DMS153 treated with DMSO at 0.1 percent for 48 hours (cell line): ENCODE results near the gene GPS1.

Experiments used
- DNase-seq: peaks from one replicate; lab custom pipeline; 2025; ENCODE audit not compliant: unreplicated experiment; lab: John Stamatoyannopoulos, UW

GPS1 gene

DNA sequence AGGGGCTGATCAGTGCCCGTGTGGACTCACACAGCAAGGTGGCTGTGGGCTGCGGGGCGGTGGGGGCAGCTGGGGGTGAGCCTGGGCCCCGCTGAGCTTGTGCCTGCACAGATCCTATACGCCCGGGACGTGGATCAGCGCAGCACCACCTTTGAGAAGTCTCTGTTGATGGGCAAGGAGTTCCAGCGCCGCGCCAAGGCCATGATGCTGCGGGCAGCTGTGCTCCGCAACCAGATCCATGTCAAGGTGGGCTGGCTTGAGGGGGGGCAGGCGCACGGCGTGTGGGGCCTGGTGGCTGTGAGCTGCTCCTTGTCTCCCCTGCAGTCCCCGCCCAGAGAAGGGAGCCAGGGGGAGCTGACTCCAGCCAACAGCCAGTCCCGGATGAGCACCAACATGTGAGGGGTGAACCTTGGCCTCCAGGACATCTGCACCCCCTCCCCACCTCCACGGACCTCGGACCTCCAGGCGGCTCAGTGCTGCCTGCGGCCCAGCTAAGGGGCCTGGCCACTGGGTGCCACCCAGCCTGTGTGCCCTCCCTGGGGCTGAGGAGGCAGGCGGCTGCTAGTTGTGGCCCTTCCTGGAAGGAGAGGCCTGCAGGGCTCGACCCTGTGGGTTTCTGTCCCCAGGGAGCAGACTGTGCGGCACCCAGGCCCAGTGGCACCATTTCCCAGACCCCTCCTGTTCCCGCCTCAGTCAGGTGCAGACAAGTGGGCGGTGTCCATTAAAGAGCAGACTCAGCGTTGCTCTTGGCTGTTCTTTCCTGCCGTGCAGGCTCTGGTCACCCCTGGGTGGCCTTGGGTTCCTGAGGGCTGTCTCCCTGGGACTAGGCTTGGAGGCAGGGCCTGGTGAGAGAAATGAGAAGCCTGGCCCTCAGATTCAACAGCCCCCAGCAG, 5.3 kb downstream of the GPS1 start:
- no peak for DNase-seq

DNA sequence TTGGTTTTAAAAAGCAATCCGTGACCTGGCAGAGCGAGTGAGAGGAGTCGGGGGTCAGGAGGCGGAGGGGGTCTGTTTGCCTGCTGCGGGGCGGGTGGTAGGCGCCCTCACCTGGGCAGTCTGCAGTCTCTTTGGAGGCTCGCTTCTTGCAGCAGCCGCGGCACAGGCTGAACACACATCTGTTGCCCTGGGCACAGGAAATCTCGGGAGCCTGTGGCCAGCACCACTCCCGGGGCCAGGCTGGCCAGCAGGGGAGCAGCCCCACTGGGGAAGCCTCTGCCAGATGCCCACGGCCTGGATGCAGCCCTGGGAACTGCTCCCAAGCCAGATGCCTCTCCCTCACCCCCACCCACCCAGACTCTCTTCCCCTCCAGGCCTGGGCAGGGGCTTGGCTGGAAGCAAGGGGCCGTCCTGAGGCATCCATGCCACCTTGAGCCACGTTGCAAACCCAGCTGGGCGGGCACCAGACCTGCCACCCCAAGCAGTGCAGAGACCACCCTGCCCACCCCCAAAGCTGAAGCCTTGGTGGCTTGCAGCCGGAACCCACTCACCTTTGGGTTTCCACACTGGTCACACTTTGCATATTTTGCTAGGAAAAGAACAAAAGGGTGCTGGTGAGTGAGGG, 6.6 kb downstream of the GPS1 start:
- no peak for DNase-seq

DNA sequence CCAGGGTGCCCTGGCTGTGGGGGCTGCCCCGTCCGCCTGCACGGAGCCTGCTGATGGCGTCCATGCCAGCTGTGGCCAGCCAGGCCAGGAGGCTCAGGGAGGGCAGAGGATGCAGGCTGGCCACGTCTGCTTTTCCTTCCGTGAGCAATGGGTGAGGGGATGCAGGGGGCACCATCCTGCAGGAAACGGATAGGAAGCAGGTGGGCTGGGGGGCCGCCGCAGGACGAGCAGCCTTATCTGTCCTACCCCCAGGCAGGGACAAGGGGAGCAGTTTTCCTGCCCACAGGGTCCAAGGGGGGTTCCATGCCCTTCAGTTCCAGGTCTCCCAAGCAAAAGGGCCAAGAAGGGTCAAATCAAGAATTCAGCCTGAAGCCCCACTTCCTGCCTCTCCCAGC, 7.2 kb downstream of the GPS1 start:
- DNase-seq = no peak

DNA sequence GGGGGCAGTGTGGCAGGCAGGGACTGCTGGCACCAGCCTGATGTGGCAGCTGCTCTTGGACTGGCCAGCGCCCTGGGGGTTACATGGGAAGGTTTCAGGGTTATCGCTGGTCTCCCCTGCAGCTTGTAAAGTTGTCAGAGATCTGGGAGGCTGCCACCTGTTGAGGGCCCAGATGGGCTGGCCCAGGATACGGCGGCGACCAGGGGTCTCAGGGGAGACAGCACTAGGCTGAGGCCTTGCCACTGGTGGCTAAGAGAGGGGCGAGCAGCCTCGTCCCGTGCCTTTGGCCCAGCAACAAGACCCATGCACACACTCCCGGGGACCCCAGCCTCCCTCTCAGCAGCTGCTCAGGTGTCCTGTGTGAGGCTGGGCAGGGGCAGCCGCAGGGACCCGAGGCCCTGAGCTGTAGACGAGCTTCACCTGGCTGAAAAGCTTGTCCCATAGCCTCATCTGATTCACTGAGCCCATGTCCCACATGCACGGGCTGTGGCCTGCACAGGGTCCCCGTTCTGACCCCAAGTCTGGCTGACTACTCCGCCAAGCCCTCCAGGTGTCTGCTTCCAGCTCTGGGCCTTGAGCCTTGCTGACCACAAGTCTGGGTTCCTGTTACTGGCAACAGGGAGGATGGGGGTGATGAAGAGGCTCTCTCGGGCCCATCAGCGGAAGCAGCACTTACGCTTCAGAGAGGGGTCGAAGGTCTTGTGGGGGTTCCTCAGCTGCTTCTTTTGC, 7.7 kb downstream of the GPS1 start:
- DNase-seq = no peak

DNA sequence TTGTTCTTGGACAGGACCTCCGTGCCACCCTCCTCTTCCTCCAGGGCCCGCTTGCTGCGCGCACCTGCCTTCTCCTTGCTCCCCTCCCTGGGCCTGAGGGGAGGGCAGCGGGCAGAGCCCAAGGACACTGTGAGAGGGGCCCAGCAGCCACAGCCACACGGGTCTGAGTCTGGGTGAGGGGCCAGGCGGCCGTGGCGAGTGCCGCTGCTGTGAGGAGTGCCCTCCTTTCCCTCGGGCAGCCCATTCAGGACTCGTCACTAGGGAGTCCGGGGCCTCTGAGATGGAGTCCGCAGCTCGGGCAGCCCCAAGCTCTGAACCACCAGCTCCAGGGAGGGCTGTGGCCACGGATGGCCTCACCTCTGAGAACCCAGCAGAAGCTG, 8.3 kb downstream of the GPS1 start:
- DNase-seq = no peak

DNA sequence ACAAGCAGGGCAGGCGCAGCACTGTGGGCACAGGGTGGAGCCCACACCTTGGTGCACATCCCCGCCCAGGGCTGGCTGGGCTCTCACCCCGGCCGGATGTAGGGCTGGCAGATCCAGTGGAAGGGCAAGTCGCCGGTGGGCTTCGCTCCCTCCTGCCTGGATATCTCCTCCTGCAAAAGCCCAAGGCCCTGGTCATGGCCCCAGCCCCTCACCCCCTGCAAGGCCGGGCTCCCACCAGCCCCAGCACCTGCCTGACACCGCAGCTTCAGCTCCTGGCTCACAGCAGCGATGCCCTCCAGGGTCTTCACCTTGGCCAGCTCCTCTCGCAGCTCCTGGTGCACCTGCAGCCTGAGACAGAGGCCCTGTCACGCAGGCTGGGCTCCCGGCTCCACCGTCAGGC, 8.9 kb downstream of the GPS1 start:
- DNase-seq = no peak

DNA sequence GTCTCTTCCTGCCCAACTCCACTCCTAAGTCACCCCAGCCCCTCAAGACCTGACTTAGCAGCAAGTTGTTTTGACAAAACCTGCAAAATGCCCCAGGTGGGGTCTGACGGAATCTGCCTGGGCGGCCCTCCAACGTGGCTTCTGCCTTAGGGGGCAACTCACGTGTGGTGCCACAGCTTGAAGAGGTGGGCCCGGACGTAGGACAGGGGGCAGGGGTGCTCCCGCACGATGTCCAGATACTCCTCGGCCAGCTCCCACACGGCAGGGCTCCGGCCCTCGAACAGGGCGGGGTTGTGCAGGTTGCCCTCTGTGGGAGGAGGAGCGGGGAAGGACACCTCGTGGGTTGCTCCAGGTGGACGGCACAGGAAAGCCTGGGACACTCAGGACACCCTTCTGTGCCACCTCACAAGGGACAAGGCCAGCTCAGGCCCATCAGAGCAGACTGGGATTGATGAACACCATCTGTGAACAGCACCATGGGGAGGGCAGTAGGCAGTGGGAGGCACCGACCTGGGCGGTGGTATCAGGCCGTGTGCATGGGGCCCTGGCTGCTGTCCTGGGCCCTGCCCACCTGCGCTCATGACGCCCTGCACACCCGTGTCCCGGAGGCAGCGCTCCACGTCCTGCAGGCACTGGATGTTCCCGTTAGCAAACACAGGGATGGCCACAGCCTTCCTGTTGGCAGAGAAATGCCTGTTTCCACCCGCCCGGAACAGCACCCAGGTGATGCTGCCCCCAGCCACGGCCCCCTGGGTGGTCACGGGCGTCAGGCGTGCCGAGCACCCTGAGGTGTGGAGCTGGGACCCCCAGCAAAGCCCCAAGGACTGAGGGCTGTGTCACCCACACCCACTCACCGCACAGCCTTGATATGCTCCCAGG, 9.6 kb downstream of the GPS1 start:
- DNase-seq = no peak

DNA sequence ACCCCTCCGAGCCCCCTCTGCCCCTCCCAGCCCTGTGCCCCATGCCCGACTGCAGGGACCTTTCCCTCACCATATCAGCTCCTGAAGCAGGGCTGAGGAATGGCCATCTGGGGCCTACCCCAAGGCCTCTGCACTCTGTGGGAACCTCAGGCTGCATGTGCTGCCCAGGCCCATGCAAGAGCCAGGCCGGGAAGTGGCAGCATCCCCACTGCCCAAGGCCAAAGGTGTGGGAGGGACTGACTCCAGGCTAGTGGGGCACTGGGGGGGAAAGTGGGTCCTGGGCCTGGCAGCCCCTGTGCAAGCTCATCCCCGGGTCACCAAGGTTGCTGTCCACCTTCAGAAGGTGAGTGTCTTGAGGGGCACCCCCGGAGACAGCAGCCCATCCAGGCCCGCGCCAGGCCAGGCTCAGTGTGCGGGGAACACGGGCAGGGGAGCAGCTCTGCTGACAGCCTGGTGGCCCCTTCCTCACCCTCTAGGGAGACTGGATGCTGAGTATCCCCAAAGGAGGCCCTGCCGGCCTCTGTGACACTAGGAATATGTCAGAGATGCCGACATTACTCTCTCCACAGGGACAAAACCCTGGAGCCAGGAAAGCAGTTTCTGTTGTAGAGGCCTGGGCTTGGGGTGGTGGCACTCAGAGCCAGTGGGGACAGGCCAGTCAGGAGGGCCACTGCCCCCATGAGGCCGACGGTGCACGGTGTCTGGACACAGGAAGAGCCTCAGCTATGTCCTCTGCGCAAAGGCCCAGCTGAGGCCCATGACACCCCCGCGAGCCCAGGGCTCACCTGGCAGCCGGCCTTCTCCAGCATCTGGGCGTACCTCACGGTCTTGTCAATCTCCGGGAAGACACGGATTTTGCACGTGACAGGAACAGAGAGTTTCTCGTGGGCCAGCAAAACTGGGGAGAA, 10.6 kb downstream of the GPS1 start:
- no peak for DNase-seq

DNA sequence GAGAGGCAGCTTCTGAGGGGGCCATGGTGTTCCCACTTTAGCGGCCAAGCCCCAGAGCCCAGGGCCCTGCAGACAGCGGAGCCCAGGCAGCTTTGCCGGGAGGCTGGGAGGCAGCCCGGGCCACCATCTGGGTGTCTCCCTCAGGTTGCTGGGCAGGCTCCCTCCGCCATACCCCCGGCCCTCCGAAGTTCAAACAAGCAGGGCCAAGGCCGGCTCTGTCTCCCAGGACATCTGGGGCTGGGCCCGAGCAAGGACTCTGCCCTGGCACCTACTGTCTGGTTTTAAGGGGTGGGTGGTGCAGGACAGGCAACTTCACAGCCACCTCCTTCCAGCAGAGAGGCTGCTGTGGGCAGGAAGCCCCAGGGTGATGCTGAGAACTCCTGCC, 11.3 kb downstream of the GPS1 start:
- no peak for DNase-seq

DNA sequence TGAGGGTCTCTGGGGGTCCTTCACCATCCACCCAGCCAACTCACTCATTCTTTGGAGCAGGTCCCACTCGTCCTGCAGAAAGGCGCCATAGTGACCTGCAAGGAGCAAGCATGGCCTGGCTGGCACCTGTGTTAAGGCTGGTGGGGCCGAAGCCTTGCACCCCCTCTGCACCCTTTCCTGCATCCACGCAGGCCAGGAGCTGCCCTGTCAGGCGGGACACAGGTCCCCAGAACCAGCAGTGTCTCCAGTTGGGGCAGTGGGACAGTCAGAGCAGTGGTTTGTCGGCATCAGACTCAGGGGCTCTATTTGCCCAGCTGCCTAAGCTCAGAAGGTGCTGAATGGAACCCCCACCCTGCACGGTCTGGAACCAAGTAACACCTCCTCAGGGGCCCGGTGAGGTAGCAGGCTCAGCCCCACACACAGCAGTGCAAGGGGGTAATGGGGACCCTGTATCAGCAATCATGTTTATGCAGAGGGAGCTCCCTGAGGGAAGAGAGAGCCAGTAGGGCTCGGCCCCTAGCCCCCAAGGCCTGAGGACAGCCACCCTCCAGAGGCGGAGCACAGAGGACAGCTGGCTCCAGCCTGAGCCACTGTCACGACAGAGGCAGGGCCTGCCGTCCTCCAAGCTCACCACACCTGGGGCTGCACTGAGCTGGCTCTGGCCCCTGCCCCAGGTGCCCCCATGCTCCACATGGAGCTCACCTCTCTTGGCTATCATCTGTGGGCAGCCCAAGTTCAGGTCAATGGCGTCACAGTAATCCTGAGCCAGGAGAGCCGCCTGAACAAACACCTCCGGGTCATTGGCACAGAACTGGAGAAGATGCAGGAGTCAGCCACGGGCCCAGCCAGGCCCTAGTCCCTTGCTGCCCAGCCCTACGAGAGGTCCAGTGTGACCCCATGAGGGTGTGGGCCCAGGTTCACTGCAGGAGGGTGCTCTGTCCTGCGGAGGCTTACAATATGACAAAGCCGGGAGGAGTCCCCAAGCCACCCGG, 12.0 kb downstream of the GPS1 start:
- DNase-seq = no peak

DNA sequence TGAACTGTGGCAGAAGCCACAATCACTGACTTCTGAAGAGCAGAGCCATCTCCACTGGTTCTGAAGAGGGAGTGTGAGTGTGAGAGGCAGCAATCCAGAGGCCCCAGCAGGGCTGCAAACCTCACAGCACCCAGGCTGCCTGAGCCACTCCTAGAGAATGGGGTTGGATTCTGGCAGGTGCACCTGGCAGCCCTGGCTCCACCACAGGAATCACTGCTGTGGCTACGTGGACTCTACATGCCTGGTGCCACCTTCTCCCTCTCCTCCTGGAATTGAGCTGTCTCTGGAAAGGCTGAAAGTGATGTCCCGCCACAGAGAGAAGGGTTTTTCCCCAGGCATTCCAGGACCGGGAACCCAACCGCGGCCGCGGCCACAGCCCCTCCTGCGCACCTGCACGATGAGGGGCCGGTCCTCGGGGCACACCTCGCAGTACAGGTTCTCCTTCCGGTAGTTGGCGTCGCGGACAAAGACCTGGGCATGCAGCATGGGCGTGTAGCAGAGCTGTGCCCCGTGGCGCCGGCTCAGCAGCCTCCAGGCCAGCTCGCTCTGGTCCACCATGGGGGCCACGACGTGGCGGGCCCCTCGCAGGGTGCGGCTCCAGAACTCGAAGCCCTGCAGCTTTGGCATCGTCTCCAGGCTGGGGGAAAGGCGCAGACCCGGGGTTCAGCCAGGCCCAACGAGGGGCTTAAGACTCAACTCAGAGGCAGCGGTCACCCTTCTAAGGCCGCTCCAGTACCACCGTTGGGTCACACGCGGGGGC, 12.9 kb downstream of the GPS1 start:
- peak; percentile 6 for DNase-seq

DNA sequence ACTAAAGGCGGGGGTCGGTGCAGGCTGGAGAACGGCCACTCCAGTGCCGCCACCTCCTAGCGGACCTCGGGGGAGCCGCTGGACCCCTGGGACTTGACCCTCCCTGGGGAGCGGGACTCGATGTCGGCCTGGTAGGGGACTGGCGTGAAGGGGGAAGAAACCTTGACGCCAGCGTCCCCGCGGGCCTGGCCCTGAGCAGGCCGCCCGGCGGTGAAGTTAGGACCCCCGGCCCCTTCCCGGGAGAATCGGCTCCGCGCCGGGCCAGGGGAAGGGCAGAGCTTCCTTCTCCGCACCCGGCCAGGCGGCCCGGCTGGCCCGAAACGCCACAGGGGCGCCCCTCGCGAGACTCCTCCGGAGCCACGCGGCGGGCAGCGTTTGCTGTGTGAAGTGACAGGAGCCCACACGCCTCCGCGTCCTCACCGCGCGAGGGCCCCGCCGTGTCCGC, 13.5 kb downstream of the GPS1 start:
- no peak for DNase-seq

DNA sequence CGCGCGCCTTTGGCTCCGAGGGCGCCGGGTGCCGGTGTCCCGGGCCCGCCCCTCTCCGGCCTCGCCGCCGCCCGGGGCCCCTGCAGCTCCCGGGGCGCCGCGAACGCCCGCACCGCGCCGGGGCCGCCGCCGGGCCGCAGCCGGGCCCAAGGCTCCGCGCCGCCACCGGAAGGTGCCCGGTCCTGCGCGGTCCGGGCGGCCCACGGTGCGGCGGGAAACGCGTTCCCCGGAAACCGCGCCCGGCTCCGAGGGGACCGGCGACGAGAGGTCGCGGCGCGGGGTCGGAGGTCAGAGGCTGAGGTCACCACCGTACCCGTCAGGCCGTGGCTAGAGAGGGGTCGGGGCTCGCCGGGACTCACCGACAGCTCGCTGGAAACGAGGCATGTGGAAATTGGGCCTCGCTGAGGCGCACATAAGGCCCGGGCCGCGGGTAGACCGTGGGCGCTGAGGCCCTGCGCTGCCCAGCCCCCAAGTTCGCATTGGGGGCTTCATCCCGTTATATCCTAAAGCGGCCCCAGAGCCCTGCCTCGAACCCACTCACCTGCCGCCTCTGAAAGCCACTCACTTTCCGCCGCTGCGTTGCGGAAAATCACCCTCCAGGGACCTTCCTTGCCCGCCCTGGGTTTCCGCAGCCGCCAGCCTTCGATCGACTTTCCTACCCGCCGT, 14.1 kb downstream of the GPS1 start, which contains the start of gene DUS1L:
DUS1L (minus strand) TSS at position 167 of the 666 bp plus-strand sequence. CDS start 745 bp downstream, outside the sequence.
- DNase-seq = no peak

DNA sequence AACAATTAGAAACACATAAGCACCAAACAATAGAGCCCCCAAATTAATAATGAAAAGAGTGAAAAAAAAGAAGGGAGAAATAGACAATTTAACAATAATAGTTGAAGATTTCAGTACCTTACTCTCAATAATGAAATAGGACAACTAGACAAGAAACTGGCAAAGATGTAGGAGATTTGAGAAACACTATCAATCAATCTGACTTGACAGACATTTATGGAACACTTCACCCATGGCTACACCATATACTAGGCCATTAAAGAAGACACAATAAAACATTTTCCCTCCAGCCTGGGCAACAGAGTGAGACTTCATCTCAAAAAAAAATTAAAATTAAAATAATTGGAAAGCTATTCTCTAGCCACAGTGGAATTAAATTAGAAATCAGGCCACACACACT, 18.9 kb downstream of the GPS1 start:
- no peak for DNase-seq

DNA sequence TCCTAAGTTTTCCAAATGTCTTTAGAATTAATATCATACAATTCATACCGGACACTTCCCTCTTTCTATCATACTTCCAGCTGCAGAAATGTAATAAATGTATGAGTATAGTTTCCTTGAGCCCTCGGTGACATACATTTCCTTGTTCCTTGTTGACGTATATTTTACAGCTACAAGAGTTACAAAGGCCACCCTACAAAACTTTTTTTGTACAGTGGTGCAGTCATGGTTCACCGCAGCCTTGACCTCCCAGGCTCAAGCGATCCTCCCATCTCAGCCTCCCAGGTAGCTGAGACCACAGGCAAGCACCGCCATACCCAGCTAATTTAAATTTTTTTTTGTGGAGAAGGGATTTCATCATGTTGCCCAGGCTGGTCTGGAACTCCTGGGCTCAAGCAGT, 21.1 kb downstream of the GPS1 start:
- DNase-seq = no peak

DNA sequence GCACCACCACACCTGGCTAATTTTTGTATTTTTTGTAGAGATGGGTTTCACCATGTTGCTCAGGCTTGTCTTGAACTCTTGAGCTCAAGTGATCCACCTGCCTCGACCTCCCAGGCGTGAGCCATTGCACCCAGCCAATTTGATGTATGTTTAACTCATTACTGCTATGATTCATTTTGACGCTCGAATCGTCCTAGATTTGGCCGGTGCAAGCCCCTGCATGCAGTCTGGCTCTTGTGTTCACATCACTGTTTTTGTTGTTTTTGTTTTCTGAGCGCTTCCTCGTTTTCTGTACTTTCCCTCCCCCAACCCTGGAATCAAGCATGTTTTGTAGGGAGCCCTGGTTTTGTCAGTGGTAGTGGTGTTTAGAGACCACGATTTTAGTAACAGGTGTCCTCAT, 21.7 kb downstream of the GPS1 start:
- DNase-seq = no peak

DNA sequence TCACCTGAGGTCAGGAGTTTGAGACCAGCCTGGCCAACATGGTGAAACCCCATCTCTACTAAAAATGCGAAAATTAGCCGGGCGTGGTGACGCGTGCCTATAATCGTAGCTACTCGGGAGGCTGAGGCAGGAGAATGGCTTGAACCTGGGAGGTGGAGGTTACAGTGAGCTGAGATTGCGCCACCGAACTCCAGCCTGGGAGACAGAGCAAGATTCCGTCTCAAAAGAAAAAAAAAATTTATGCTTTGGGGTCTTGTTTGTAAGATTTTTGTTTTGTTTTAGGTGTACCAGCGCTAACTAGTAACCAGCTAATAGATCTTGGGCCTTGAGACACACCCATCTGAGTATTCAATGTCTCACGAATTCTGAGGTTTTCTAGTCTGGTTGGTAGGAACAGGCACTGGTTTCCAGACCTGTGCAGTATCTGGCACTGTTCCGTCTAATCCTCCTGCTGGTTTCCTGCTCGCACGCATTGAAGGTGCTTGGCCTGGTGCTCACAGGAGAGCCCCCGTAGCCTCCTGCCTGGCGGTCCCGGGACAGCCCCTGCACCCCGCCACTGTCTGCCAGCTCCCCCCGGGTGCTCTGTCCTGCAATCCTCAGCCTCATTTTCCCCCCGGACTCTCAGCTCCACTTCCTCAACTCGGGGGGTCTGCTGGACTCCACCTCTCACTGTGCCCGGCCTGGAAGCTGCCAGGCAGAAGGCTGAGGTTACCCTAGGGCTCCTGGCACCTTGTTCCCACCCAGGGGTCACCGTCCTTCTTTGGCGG, 24.5 kb downstream of the GPS1 start:
- no peak for DNase-seq
